PC-3 (cell line): Measurements from ENCODE around the gene CTSE. TPM values are rescaled to one million over a fixed set of nuclear protein-coding genes. Genes with fewer than 3 reads are reported as not detected.

Source experiments
- ATAC-seq: fragments of 200-7000 bp; cut with Tn5 transposase; 2 replicates; pipeline ENCODE4 v1.9.1; 2020; ENCODE audit warnings: mild to moderate bottlenecking, moderate library complexity
- BruUV-seq: library from RNA; stranded (reverse); fragments of 400-500 nt; replicated peaks from 2 replicates; lab custom pipeline; 2021; lab: Mats Ljungman, UMichigan
- CTCF ChIA-PET: fragments of 300-600 bp; sonication (Branson Sonifier 250); formaldehyde crosslinking; loops from one replicate; lab custom pipeline; 2022; ENCODE audit warnings: antibody characterized with exemption; lab: Charles Lee
- POLR2A ChIA-PET: fragments of 300-600 bp; sonication (Branson Sonifier 250); formaldehyde crosslinking; loops from one replicate; lab custom pipeline; 2022; ENCODE audit warnings: antibody characterized with exemption; ENCODE audit not compliant: unreplicated experiment; lab: Charles Lee
- DNase-seq: peaks from one replicate; pipeline ENCODE4 v3.0.0-alpha.2; 2015
- H2AFZ ChIP-seq: fragments of 300-600 bp; sonication (generic); 2 replicates; pipeline ENCODE4 v1.6.0; 2016; ENCODE audit warnings: antibody characterized with exemption, low read length
- H3F3A ChIP-seq: fragments of 300-600 bp; sonication (generic); one replicate; pipeline ENCODE4 v1.6.0; 2017; ENCODE audit warnings: antibody characterized with exemption, low read length, control low read depth, mild to moderate bottlenecking; ENCODE audit not compliant: unreplicated experiment
- H3K27ac ChIP-seq: fragments of 300-600 bp; sonication (generic); 2 replicates; pipeline ENCODE4 v1.5.1; 2016; ENCODE audit warnings: mild to moderate bottlenecking, low read length
- H3K27me3 ChIP-seq: fragments of 300-600 bp; sonication (generic); 2 replicates; pipeline ENCODE4 v1.6.1; 2016; ENCODE audit warnings: low read length, mixed read lengths
- H3K36me3 ChIP-seq: fragments of 300-600 bp; sonication (generic); 2 replicates; pipeline ENCODE4 v1.6.1; 2016; ENCODE audit warnings: low read depth, mixed run types, low read length, mixed read lengths
- H3K4me1 ChIP-seq: fragments of 300-600 bp; sonication (generic); 2 replicates; pipeline ENCODE4 v1.5.1; 2016; ENCODE audit warnings: low read length; ENCODE audit not compliant: insufficient read depth
- H3K4me2 ChIP-seq: fragments of 300-600 bp; sonication (generic); 2 replicates; pipeline ENCODE4 v1.6.0; 2016; ENCODE audit warnings: low read length
- H3K4me3 ChIP-seq: fragments of 300-600 bp; sonication (generic); 2 replicates; pipeline ENCODE4 v1.5.1; 2016; ENCODE audit warnings: mild to moderate bottlenecking, low read length, mixed read lengths
- H3K79me2 ChIP-seq: fragments of 300-600 bp; sonication (generic); 2 replicates; pipeline ENCODE4 v1.6.1; 2017; ENCODE audit warnings: low read length, mixed read lengths
- H3K9ac ChIP-seq: fragments of 300-600 bp; sonication (generic); 2 replicates; pipeline ENCODE4 v1.6.0; 2016; ENCODE audit warnings: mild to moderate bottlenecking, low read length
- H3K9me2 ChIP-seq: fragments of 300-600 bp; sonication (generic); replicated peaks from 2 replicates; pipeline ENCODE4 v1.6.1; 2016; ENCODE audit warnings: mixed run types, low read length, mixed read lengths
- H3K9me3 ChIP-seq: fragments of 300-600 bp; sonication (generic); 2 replicates; pipeline ENCODE4 v1.6.1; 2016; ENCODE audit warnings: low read length, mixed read lengths
- H4K20me1 ChIP-seq: fragments of 300-600 bp; sonication (generic); 2 replicates; pipeline ENCODE4 v1.6.1; 2016; ENCODE audit warnings: low read length, mixed read lengths
- CTCF ChIP-seq: fragments of 300-600 bp; sonication (generic); conservative IDR thresholded peaks from 2 replicates; pipeline ENCODE4 v1.5.1; 2017; ENCODE audit warnings: antibody characterized with exemption, low read depth, mild to moderate bottlenecking, low read length
- EZH2 ChIP-seq: fragments of 300-600 bp; sonication (generic); IDR thresholded peaks from one replicate; pipeline ENCODE4 v1.6.1; 2017; ENCODE audit warnings: antibody characterized with exemption, mild to moderate bottlenecking, low read length; ENCODE audit not compliant: unreplicated experiment
- EZH2phosphoT487 ChIP-seq: fragments of 300-600 bp; sonication (generic); IDR thresholded peaks from 2 replicates; pipeline ENCODE4 v1.6.1; 2018; ENCODE audit warnings: mild to moderate bottlenecking, antibody characterized with exemption, low read length, borderline replicate concordance
- intact Hi-C: fragments of 100-400 bp; cut with micrococcal nuclease; formaldehyde crosslinking; loops from 2 replicates; pipeline ENCODE4 v1.9.0; 2023
- total RNA-seq: library from RNA; depleted of rRNA; stranded (reverse); fragments of >200 nt; gene quantifications from 2 replicates; pipeline ENCODE4 v1.2.3, GENCODE V29; 2014

CTSE gene
- total RNA-seq, 1 experiment from 2014 or later: 0.51 TPM

DNA sequence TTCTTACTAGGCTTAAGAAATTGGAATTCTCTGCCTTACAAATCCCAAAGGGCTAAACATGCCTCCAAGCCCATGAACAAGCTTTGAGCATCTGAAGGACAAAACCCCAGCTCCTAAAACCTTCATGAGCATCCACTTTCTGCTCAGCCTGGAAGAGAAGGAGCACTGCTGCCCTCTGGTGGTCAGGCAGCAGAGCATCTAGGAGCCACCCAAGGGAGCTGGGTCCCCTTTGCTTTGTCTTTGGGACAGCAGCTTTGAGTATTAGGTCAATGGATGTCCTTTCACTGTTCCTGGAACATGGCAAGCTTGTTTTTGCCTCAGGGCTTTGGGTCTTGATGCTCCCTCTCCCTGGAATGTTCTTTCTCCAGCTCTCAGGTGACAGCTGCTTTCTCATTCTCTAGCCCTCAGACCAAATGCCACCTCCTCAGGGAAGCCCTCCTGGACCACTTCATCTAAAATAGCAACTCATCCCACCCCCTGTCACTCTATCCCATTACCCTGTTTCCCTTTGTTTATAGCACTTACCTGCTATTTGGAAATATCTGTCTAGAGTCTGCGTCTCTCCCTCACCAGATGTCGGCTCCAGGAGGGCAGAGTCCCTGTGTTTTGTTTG lies 46.2 kb downstream of the CTSE start:
- Histone ChIP-seq H3K27ac (no peak overlapping the region), H3K9ac (no peak overlapping the region), H3K4me1 (no peaks in the 10 kb centered on the region), H2AFZ (no peak overlapping the region), H3K79me2 (no peaks in the 10 kb centered on the region), H3K4me2 (no peak overlapping the region), H3K27me3 (no peaks in the 10 kb centered on the region), H3K9me3 (no peaks in the 10 kb centered on the region), H3K4me3 (no peak overlapping the region), H3F3A (no peaks in the 10 kb centered on the region), H3K36me3 (no peaks in the 10 kb centered on the region), H3K9me2 (no peaks in the 10 kb centered on the region), H4K20me1 (no peaks in the 10 kb centered on the region)
- DNase-seq (peak; percentile 91), ATAC-seq (peak; percentile 95)
- ChIA-PET POLR2A (interaction anchor here (0.6 kb wide), 1 partner anchor 228 kb away, joined by 3 read pairs; no protein-coding TSS in a partner anchor), CTCF (interaction anchor here (0.6 to 2.3 kb wide), 26 partner anchors 9 to 499 kb away, joined by 3 to 157 read pairs (median 4); no protein-coding TSS in a partner anchor)
- no TSS peak for BruUV-seq
- intact Hi-C loops: loop anchor here (1.0 kb wide), 2 partner anchors 58 to 186 kb away; no protein-coding TSS in a partner anchor
- TF ChIP-seq EZH2phosphoT487 (no peak), CTCF (peak; percentile 99)

- no peak overlapping the region for H3K4me3 ChIP-seq
- TF ChIP-seq EZH2phosphoT487: no peak
- POLR2A ChIA-PET: interaction anchor here (0.6 kb wide), 1 partner anchor 228 kb away, joined by 3 read pairs; no protein-coding TSS in a partner anchor
- no peak overlapping the region for H3K27ac ChIP-seq
- DNase-seq (peak; percentile 23), ATAC-seq (peak; percentile 35)
- H3K4me2 ChIP-seq: no peak overlapping the region
- H3K4me1 ChIP-seq: no peaks in the 10 kb centered on the region
- no peaks in the 10 kb centered on the region for H3K9me2 ChIP-seq
- CTCF ChIA-PET: interaction anchor here (0.6 to 2.3 kb wide), 22 partner anchors 9 to 499 kb away, joined by 3 to 157 read pairs (median 5); no protein-coding TSS in a partner anchor
- no peak overlapping the region for H3K9ac ChIP-seq
- no peaks in the 10 kb centered on the region for H3K36me3 ChIP-seq
- intact Hi-C loops: loop anchor here (1.0 kb wide), 2 partner anchors 58 to 186 kb away; no protein-coding TSS in a partner anchor
- no peaks in the 10 kb centered on the region for H3F3A ChIP-seq
- no peaks in the 10 kb centered on the region for H3K9me3 ChIP-seq
- no peaks in the 10 kb centered on the region for H3K79me2 ChIP-seq
- H3K27me3 ChIP-seq: no peaks in the 10 kb centered on the region
- no TSS peak for BruUV-seq
- H4K20me1 ChIP-seq: no peaks in the 10 kb centered on the region
- H2AFZ ChIP-seq: no peak overlapping the region
These were observed 46.8 kb downstream of the CTSE start for GRCh38 chr1:205976708-205977401.

DNA sequence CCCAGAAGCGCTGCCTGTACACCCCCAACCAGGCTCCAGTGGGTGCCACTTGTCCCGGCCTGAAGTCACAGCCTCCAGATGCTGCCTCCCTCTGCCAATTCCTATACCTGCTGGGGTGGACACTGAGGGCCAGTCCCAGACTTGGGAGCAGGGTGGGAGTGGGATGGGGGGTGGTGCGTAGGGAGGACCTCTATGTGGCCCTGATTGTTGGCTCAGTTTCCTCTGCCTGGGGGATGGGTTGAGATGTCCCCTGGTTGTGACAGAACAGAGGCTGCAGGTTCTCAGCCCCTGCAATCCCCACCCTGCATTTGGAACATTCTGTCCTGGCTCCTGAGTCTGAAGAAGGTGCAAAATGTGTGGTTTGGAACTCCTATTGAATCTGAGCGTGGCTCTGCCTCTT lies 47.7 kb downstream of the CTSE start:
- Histone ChIP-seq H3K9me3 (no peaks in the 10 kb centered on the region), H3K9ac (no peak overlapping the region), H3K27me3 (no peaks in the 10 kb centered on the region), H3K36me3 (no peaks in the 10 kb centered on the region), H3K27ac (no peak overlapping the region), H3K79me2 (no peaks in the 10 kb centered on the region), H3K4me2 (no peak overlapping the region), H4K20me1 (no peaks in the 10 kb centered on the region), H3F3A (no peaks in the 10 kb centered on the region), H3K4me3 (no peak overlapping the region), H3K4me1 (no peaks in the 10 kb centered on the region), H3K9me2 (no peaks in the 10 kb centered on the region), H2AFZ (no peak overlapping the region)
- TF ChIP-seq EZH2phosphoT487 (no peak), CTCF (no peak), EZH2 (no peak)
- ChIA-PET POLR2A (no interaction called here), CTCF (interaction anchor here (1.9 to 2.3 kb wide), 2 partner anchors 57 to 184 kb away, joined by 48 to 157 read pairs; no protein-coding TSS in a partner anchor)
- DNase-seq: no peak
- BruUV-seq: no TSS peak
- ATAC-seq: no peak
- intact Hi-C loops: no loop called here
